NCI-H345 (cell line): ENCODE results near the gene TBC1D22B.
"Not testable (repeated sequence)": the region's sequence is repeated elsewhere in the genome, so short reads cannot be mapped to it uniquely, and the experiment has no call there.

Source experiments
- DNase-seq: peaks from one replicate; lab custom pipeline; 2025; lab: John Stamatoyannopoulos, UW

Gene TBC1D22B

DNA sequence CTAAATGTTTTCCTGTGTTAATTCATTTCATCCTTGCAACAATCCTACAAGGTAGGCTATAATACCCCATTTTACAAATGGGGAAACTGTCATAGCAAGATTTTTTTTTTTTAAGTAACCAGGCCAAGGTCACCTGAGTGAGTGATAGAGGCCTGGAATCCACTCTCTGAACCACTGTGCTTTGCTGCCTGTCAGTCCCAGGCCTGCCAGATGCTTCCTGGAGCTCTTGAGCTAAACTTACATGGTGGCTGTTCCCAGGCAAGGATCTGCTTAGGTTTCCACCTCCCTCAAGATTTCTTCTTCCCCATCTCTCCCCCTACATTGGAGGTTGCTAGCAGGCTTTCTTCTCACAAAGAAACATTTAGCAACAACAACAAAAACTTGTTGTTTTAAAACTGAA, 63.5 kb downstream of the TBC1D22B start:
- no peak for DNase-seq

DNA sequence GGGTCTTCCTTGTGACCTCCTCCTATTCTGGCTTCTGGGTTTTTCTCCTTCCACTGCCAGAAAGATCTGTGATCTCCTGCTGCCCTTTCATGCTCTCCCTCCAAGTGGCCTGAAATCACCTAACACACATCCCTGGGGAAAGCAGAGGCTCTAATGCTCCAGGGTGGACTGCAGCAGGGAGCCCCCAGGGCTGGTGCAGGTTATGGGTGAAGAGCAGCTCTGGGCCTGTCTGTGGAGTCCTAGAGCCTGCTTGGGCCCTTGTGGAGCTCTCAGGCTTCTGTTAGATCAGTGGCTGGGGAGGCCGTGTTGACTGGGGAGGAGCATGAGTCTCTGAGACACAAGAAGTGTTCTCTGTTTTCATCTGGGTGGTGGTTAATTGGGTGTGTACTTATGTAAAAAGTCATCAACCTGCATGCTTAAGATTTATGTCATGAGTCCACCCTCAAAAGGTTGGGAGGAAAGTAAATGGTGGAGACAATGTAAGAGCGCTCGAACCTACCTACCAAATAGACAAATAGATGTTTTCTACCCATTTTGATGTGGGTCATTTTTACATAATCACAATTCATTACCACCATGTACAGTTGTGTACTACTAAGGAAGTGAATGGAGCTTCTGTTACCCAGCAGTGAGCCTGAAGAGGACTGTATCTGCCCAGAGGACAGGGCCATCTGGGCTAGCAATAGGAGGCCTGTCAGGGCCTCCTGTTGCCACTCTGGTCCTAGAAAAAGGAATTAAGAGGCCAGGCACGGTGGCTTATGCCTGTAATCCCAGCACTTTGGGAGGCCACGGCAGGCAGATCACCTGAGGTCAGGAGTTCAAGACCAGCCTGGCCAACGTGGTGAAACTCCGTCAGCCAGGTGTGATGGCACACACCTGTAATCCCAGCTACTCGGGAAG, 64.2 kb downstream of the TBC1D22B start:
- DNase-seq, result no peak

DNA sequence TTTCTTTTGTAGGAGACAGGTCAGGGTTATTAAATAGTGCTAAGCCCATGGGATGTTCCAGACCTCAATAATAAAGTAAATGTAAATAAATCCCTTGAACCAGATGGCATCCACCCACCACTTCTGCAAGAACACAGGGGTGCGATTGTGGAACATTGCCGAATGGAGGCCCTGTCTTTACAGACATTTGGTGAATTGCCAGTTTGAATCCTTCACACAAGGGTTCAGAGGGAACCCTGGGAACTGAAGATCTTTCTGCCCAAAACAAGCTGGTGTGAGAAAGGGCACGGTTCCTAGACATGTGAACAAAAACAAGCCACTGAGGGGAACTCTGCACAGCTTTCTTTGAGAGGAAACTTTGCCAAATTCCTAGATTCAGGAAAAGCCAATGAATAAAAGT, 66.0 kb downstream of the TBC1D22B start:
- DNase-seq, result peak; percentile 73

DNA sequence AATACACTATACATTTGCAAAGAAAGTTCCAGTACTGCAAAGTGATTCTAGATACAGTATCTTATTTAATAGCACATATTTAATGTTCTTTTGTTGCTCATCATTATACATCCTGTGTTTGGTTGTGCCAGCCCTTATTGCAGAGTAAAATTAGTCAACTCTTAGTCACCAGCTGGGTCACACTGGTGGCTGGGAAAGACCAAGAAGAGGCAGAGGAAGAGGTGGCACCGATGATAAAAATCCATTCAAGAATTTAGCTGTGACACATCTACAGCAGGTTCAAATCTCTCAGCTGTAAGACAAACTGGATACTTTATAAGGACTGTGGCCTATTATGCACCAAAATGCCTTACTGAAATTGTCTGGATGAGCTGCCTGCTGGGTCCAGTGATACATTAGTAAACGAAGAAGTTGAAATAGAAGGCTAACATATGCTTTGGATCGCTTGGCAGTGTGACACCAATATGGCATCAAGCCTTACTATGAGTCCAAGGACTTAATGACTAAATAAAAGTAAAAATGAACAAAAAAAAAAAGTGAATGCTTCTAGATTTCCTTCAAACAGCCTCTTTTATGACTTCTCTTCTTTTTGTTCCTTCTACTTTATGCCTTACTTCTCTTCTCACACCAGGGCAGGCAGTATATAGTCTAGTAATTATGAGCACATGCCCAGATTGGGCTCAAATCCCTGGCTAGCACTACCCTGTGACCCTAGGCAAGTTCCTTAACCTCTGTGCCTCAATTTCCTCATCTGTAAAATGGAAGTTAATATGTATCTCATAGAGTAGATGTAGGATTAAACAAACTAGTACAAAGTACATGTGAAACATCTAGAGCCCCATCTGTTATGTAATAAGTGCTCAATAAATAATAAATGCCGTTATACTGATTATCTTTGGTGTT, 66.8 kb downstream of the TBC1D22B start:
- DNase-seq, result no peak

DNA sequence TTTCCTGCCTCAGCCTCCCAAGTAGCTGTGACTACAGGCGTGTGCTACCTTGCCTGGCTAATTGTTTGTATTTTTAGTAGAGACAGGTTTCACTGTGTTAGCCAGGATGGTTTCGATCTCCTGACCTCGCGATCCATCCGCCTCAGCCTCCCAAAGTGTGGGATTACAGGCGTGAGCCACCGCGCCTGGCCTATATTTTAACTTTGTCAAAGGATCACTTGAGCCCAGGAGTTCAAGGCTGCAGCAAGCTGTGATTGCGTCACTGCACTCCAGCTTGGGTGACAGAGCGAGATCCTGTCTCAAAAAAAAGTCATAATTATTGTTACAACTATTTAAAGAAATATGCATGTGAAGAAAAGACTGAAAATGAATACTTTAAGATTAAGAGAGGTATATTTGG, 72.8 kb downstream of the TBC1D22B start:
- DNase-seq, result not testable (repeated sequence)

DNA sequence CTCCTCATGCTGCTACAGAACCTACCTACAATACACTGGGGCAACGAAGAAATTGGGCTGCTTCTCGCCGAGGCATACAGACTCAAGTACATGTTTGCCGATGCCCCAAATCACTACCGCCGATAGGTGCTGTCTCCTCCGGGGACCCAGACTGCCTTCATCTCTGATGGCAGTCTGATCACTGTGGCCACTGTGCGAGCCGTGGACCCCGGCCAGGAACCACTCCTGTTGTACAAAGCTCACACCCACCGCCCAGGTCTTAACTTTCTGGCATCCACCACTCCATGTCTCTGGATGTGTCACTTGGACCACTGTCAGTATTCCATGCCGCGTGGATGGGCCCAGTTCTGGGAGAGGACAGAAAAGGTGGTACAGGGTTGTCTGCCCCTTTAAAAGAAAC, 73.5 kb downstream of the TBC1D22B start:
- no peak for DNase-seq

DNA sequence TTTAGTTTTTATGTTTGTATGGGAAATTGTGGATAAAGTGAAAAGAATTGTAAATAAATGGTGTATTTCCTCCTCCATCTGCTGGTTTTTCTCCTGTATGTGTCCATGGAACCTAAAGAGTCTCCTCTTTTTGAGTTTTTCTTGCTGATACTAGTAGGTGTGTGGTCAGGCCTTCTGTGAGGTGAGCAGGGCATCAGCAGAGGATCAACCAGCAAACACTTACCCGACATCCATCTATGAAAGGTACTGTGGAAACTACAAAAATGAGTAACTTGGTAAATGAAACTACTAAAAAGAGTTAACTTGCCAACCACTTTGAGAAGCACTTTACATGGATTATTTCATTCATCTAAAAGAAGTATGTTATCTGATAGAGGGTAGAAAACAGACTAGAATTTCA, 75.3 kb downstream of the TBC1D22B start:
- DNase-seq, result no peak

DNA sequence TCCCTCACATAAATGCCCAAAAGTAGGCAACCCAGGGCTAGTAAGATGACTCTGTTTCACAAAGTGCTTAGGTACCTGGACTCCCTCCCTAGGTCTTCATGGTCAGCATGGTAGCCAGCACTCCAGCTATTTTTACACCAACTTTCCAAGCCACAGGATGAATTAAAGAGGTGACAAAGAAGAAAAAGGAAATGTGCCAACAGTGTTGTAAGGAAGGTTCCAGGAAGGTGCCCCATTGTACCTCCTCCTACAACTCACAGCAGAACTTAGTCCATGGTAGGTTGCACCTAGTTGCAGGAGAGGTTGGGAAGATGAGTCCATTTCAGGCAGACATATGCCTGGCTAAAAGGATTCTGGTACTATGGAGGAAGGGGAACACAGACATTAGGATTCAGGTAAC, 76.5 kb downstream of the TBC1D22B start:
- DNase-seq, result no peak

DNA sequence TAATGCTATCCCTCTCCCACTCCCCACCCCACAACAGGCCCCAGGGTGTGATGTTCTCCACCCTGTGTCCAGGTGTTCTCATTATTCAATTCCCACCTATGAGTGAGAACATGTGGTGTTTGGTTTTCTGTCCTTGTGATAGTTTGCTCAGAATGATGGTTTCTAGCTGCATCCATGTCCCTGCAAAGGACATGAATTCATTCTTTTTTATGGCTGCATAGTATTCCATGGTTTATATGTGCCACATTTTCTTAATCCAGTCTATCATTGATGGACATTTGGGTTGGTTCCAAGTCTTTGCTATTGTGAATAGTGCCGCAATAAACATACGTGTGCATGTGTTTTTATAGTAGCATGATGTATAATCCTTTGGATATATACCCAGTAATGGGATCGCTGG, 80.7 kb downstream of the TBC1D22B start:
- DNase-seq, result not testable (repeated sequence)

DNA sequence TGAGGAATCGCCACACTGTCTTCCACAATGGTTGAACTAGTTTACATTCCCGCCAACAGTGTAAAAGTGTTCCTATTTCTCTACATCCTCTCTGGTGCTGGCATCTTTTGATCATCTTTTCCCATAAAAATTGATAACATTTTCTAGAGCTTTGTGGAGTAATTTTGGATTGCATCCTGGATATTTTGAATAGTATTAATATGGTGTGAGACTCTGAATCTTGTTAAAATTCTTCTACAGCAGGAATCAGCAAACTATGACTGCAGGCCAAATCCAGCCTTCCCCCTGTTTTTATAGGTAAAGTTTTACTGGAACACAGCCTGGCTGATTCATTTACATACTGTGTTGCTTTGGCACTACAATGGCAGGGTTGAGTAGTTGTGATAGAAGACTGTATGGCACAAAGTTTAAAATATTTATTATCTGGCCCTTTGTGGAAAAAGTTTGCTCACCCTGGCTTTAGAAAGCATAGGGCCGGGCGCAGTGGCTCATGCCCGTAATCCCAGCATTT, 81.2 kb downstream of the TBC1D22B start:
- DNase-seq, result no peak

DNA sequence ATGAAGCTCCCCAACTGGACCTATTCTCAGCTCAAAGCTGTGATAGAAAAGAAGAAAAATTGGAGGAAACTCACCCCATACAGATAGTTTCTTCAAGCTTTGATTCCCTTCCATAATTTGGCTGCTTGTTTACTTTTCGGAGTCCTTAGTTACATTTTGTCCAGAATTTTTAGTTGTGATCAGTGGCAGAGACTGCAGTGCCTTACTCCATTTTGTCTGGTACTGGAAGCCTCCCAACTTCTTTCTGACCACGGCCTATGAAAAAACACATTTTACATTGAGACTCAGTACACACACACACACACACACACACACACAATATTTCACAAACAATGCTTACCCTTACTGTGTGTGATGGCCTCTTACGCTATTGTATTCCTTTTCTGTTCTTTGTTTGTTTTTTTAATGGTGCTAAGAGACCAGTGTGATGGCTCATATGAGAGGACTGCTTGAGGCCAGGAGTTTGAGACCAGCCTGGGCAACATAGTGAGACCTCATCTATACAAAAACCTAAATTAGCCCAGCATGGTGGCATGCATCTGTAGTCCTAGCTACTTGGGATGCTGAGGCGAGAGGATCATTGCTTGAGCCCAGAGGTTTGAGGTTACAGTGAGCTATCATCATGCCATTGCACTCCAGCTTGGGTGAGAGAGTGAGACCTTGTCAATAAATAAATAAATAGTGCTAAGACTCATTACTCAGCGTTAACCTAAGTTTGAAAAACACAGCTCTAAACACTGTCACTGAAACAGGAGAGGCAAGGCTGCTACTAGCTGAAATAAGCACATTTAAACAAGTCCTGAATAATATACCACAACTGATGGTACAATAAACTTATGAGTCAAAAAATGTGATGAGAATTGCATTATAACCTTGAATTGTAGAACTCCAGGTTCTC, 82.4 kb downstream of the TBC1D22B start:
- no peak for DNase-seq

DNA sequence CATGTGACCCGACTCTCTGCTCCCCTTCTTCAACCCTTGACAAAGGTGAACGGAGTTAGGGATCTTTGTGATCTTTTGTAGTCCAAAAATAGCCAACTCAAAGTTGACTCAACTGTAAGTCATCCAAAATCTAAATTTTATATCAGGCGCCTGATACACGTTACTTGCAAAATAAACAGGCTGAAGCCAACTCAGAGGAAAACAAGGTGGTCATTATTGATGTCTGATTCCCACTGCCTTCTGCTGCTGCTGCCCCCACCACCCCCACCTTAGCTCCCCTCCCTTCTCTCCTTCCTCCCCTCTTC, 83.0 kb downstream of the TBC1D22B start:
- no peak for DNase-seq

DNA sequence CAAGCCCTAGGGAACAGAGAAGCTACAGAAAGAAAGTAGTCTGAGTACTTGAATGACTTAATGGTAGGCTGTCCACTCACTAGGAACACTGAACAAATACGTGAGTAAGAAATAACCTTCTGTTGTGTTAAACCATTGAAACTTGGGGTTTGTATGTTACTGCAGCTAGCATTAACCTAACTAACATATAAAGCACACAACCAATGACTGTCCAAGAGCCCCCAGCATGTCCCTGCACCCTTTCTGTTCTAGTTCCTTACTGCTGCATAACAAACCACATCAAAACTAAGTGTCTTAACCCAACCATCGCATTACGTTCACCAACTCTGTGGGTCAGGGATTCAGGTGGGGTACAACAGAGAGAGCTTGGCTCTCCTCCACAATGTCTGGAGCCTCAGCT, 85.7 kb downstream of the TBC1D22B start:
- no peak for DNase-seq

DNA sequence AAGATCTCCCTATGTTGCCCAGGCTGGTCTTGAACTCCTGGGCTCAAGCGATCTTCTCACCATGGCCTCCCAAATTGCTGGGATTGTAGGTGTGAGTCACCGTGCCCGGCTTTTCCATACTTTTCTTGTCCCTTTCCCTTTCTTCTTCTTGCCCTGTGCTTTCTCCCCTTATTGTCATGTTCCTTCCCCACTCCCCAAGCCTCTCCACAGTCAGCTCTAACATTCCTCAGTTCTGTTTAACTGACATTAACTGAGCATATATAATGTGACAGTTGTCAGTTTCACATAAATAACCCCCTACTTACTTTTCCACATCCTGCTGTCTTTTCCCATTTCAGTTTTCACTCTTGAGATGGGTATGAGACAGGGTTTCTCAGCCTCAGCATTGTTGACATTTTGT, 86.7 kb downstream of the TBC1D22B start:
- no peak for DNase-seq

DNA sequence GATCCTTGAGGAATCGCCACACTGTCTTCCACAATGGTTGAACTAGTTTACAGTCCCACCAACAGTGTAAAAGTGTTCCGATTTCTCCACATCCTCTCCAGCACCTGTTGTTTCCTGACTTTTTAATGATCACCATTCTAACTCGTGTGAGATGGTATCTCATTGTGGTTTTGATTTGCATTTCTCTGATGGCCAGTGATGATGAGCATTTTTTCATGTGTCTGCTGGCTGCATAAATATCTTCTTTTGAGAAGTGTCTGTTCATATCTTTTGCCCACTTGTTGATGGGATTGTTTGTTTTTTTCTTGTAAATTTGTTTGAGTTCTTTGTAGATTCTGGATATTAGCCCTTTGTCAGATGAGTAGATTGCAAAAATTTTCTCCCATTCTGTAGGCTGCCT, 88.2 kb downstream of the TBC1D22B start:
- not testable (repeated sequence) for DNase-seq

DNA sequence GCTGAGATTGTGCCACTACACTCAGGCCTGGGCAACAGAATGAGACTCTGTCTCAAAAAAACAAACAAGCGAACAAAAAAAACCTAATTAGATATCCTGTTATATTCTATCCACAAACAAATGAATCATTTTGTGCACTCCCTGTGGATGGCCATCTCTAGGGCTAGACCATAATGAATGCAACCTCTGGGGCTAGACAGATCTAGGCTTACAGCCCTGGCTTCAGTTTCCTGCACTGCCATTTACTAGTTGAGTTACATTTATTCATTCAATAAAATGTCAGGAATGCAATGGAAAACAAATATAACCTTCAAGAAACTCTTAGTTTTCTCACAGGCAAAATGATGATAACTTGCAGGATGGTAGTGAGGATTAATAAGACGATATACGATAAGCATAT, 89.6 kb downstream of the TBC1D22B start:
- DNase-seq, result no peak

DNA sequence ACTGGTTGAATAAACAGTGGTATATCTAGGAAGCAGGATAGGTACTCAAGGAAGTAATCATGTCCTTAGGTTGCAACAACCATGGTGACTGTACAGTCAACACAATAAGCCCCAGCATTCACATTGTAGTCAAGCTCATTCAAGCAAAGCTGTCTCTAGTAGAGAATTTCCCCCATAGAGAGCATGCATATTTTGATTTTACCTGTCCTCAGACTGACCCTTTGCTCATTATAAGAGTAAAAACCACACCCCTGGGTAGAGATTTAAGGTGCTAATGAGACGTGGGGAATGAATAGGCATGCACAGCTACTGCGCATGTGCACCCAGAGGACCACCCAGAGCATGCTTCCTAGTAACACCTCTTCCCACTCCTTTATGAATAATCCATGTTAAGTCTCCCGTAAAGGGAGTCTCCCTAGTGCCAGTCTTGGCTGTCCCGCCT, 90.1 kb downstream of the TBC1D22B start:
- no peak for DNase-seq

DNA sequence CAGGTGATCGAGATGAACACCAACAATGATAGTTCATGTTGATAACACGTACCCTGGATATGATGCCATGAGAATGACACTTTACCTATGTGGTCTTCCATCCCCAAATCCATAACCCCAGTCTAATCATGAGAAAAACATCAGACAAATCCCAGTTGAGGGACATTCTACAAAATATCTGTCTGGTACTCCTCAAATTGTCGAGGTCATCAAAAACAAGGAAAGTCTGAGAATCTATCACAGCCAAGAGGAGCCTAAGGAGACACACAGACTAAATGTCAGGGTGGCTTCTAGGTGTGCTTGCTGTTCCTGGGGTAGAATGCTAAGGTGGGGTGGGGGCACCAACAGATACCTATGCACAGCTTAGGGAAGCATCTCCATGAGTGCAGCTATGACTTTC, 93.5 kb downstream of the TBC1D22B start:
- no peak for DNase-seq

DNA sequence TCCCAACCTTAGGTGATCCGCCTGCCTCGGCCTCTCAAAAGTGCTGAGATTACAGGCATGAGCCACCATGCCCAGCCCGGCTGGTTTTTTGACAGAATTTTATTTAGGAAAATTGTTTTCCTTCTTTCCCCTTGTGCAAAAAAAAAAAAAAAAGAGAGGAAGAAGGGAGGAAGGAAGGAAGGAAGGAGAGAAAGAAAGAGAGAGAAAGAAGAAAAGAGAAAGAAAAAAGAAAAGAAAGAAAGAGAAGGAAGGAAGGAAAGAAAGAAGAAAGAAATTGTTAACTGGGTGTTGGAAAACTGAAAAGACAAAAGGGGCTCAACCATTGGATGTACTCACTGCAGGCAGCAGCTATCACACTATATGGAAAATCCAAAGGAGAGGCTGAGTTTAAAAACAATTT, 94.8 kb downstream of the TBC1D22B start:
- DNase-seq, result no peak

DNA sequence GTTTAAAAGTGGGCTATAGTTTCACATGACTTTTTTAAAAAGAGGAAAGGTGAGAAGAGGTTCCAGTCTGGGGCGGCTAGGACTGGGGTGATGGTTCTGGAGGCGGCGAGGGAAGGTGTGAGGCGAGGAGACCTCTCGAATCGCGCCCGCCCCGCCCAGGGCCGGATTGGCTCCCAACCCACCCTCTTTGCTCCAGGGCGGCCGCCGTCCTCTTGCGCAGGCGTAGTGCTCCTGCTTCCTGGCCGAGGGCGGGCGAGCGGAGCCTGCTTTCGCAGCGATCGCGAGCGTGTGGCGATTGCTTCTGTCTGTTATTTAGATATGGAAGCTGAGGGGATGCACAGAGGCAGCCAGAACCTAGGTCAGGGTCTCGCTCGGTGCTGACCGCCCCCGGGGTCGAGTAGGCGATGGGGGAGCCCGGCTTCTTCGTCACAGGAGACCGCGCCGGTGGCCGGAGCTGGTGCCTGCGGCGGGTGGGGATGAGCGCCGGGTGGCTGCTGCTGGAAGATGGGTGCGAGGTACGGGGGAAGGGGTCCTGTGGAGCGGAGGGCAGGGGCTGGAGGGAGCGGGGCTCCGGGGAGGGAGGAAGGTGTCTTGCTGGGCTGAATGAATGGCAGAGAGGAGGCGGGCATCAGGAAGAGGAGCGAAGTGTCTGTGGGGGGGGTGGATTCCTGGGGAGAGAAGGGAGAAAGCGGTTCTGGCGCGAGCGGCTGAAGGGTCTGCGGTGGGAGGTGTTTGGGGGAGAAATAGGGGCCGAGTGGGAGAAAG, 96.4 kb downstream of the TBC1D22B start, which contains the start of gene RNF8:
Gene RNF8 (plus strand): TSS at position 223 of the 765 bp plus-strand sequence. CDS start 182 bp downstream, at position 405.
- peak; percentile 90 for DNase-seq
